Adrenal gland (tissue), 12 donors: ENCODE measurements around the gene CHMP2B. TPM values are rescaled to one million over a fixed set of nuclear protein-coding genes. Genes with fewer than 3 reads are reported as not detected.

Source experiments
- DNase-seq, 7 donors: peaks; one replicate each; pipeline ENCODE4 v3.0.0-alpha.2; 2019 to 2020
- H3K27ac ChIP-seq, 5 donors: fragments of 200-600 bp; sonication (generic) in 4 of 5; 1 replicate in 3 of 5; 2 replicates in 2 of 5; pipeline versions ENCODE4 v1.5.1 to v1.8.0; 2016 to 2020; ENCODE audit warnings: mild to moderate bottlenecking in 1 of 5
- H3K27me3 ChIP-seq: fragments of 200-600 bp; 2 replicates; pipeline ENCODE4 v1.8.0; 2021
- H3K36me3 ChIP-seq, 2 donors: fragments of 200-600 bp; replicated peaks in 1 of 2; 1 replicate in 1 of 2; 2 replicates in 1 of 2; pipeline versions ENCODE4 v1.5.1 to v1.8.0; 2018 to 2022
- H3K4me1 ChIP-seq, 2 donors: fragments of 200-600 bp; replicated peaks in 1 of 2; 1 replicate in 1 of 2; 2 replicates in 1 of 2; pipeline versions ENCODE4 v1.5.1 to v1.8.0; 2018 to 2021
- H3K4me3 ChIP-seq, 4 donors: fragments of 200-600 bp; sonication (generic) in 3 of 4; one replicate each; pipeline ENCODE4 v1.5.1; 2016 to 2018
- H3K9me3 ChIP-seq, 3 donors: fragments of 200-600 bp; sonication (generic) in 1 of 3; replicated peaks in 1 of 3; 1 replicate in 2 of 3; 2 replicates in 1 of 3; pipeline versions ENCODE4 v1.5.1 to v1.8.0; 2016 to 2021
- POLR2A ChIP-seq, 2 donors: fragments of 450-650 bp; IDR thresholded peaks; one replicate each; pipeline ENCODE4 v1.6.1; 2017; ENCODE audit warnings: antibody characterized with exemption in 2 of 2, mild to moderate bottlenecking in 2 of 2, moderate library complexity in 1 of 2
- WGBS, 4 donors: extraction: QIAGEN DNeasy Blood & Tissue Kit in 2 of 4; methylation state at CpG; one replicate each; pipeline versions ENCODE4 v1.1.5 to v1.1.7; 2013 to 2017; 5-methylcytosine and 5-hydroxymethylcytosine counted together
- intact Hi-C, 2 donors: fragments of 100-400 bp; cut with DNase I; formaldehyde crosslinking; loops; one replicate each; pipeline versions ENCODE4 v1.14.1 to v1.15.0; 2022 to 2023
- polyA plus RNA-seq, 3 donors: library from polyadenylated mRNA; stranded (reverse); fragments of 200-250 nt in 2 of 3; fragments of 350-450 nt in 1 of 3; fragmentation: Illumina TruSeq in 1 of 3; extraction: RNeasy Lipid Tissue Mini Kit (QIAGEN cat#74804) in 1 of 3; gene quantifications; one replicate each; pipeline ENCODE4 v1.2.3, GENCODE V29; 2013 to 2014
- total RNA-seq, 9 donors: library from RNA; depleted of rRNA in 4 of 9; stranded (reverse); fragments of >200 nt in 4 of 9; fragments of 120-200 nt in 1 of 9; fragmentation: NEBNext Ultra II Directional in 1 of 9; extraction: Animal tissue kit (Norgen Biotek cat#: 25700) in 1 of 9; gene quantifications; one replicate each; pipeline versions ENCODE4 v1.1.0 to v1.2.4, GENCODE V29; 2013 to 2023
- TF ChIP-seq, protein P1 (sequence below), 6 experiments: fragments of 450-650 bp in 4 of 6; fragments of 200-600 bp in 2 of 6; sonication (generic) in 1 of 6; IDR thresholded peaks; 1 replicate in 5 of 6; 2 replicates in 1 of 6; pipeline versions ENCODE4 v1.5.1 to v1.8.0; 2016 to 2021; ENCODE audit warnings: antibody characterized with exemption in 6 of 6, mild to moderate bottlenecking in 2 of 6, moderate library complexity in 1 of 6
- donor health status: healthy with polysubstance abuse.
- donor health status: Bipolar disorder and iron deficiency.
- donor health status: DM: yes; HTN: yes; CAD: no.
- donor health status: DM: no; HTN: no; CAD: no.
- donor health status: DM: no; HTN: no; CAD: no.
- donor health status: DM: yes; HTN: yes; CAD: no.

Gene CHMP2B
- total and polyA plus RNA-seq, 12 donors: 10.0 to 50.3 (median 28.4) TPM

DNA sequence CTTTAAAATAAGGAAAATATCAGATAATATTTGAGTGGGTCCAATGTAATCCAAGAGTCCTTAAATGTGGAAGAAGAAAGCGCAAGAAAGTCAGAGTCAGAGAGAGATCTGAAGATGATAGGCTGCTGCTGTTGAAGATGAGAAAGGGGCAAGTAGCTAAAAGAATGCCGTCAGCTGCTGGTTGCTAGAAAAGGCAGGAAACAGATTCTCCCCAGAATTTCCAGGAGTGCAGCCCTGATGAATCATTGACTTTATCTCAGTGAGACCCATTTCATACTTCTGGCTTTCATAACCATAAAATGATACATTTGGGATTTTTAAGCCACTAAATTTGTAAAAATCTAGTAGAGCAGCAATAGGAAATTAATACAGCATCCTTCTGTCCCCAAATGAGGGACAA is 7.5 kb upstream of the CHMP2B start:
- Histone ChIP-seq H3K27me3 (no peaks in the 10 kb centered on the region), H3K4me1 (no peaks in the 10 kb centered on the region), H3K27ac (no peak overlapping the region), H3K9me3 (no peaks in the 10 kb centered on the region), H3K36me3 (no peaks in the 10 kb centered on the region), H3K4me3 (no peak overlapping the region)
- WGBS, 4 donors: 82 to 89% (median 84%) methylated on average over 2 of the region's 2 CpGs
- no peak for DNase-seq
- TF ChIP-seq POLR2A (IDR thresholded peaks at IDR 0.05): no peak
- TF ChIP-seq, protein P1, sequence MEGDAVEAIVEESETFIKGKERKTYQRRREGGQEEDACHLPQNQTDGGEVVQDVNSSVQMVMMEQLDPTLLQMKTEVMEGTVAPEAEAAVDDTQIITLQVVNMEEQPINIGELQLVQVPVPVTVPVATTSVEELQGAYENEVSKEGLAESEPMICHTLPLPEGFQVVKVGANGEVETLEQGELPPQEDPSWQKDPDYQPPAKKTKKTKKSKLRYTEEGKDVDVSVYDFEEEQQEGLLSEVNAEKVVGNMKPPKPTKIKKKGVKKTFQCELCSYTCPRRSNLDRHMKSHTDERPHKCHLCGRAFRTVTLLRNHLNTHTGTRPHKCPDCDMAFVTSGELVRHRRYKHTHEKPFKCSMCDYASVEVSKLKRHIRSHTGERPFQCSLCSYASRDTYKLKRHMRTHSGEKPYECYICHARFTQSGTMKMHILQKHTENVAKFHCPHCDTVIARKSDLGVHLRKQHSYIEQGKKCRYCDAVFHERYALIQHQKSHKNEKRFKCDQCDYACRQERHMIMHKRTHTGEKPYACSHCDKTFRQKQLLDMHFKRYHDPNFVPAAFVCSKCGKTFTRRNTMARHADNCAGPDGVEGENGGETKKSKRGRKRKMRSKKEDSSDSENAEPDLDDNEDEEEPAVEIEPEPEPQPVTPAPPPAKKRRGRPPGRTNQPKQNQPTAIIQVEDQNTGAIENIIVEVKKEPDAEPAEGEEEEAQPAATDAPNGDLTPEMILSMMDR (IDR thresholded peaks at IDR 0.05): no peak
- intact Hi-C loops: no loop called here

DNA sequence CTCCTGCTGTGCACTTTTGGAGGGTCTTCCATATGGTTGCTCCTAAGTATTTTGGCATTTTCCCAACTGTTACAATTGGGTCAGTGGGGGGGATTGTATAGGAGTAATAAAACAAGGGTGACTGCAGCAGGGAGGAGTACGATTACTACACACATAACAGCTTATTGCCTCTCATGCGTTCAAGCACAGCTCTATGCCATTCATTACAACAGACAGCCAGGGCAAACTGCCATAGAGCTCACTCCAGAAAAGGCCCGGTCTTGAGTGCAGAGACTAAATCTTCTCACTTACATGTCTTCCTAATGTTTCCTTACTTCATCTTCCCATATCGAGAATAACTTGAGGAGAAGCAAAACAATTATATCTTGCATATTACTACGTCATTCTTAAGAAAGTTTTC is 1.4 kb upstream of the CHMP2B start:
- Histone ChIP-seq H3K4me1 (peaks cover 11 to 17% of the 10 kb centered on the region in 2 donors), H3K27me3 (no peaks in the 10 kb centered on the region), H3K27ac (no peak overlapping the region), H3K4me3 (no peak overlapping the region), H3K36me3 (no peaks in the 10 kb centered on the region), H3K9me3 (no peaks in the 10 kb centered on the region)
- 41 to 62% (median 52%) methylated on average over 5 of the region's 5 CpGs for WGBS, 4 donors
- peak; percentile 21 to 62 (median 32) for DNase-seq
- TF ChIP-seq, protein P1 (IDR thresholded peaks at IDR 0.05): no peak
- no peak for TF ChIP-seq POLR2A (IDR thresholded peaks at IDR 0.05)
- intact Hi-C loops: no loop called here

DNA sequence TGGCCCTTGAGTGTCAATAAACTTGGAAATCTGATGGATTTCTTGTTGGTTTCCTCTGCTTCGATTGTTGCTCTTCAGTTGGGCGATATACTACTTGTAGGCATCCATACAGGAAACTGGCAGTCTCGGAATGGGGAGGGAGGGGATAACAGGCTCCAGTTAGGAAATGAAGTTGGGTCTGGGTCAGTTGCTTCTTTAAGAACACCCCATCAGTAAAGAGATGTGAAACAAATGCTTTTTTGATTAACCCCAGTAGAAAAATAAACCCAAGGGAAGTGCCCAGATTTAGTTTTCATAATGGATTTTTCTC is 681 bp downstream of the CHMP2B start:
- 0 to 2% (median 1%) methylated on average over 3 of the region's 3 CpGs for WGBS, 4 donors
- no peaks in the 10 kb centered on the region for H3K27me3 ChIP-seq
- DNase-seq: no peak
- H3K9me3 ChIP-seq: no peaks in the 10 kb centered on the region
- TF ChIP-seq, protein P1 (IDR thresholded peaks at IDR 0.05): no peak
- TF ChIP-seq POLR2A (IDR thresholded peaks at IDR 0.05): no peak
- intact Hi-C loops: no loop called here
- peaks cover 11 to 17% of the 10 kb centered on the region in 2 donors for H3K4me1 ChIP-seq
- no peaks in the 10 kb centered on the region for H3K36me3 ChIP-seq
- H3K27ac ChIP-seq: peak overlapping the region in 4 of 5 donors; percentile 84 to 95 (median 94)
- peak overlapping the region; percentile 43 to 97 (median 92) for H3K4me3 ChIP-seq

DNA sequence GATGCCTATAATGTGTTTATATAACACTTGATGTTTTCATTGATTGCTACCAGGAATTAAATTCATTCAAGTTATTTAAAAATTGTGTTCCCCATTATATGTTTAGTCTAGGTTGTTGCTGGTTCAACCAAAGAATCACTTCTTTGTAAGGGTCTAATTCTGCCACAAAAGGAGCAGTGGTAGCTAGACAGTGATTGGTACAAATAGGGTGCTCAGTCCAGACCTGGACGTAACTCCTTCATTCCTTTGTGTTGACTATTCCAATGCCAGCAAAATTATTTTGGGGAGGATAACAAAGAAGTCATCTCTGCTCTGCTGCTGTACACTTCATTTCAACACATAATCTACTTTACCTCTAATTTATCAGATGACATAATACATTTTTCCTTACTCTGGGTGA is 1.2 kb downstream of the CHMP2B start:
- DNase-seq: no peak
- Histone ChIP-seq H3K27me3 (no peaks in the 10 kb centered on the region), H3K4me3 (peak overlapping the region in 1 of 4 donors; percentile 91), H3K4me1 (peaks cover 11 to 17% of the 10 kb centered on the region in 2 donors), H3K36me3 (no peaks in the 10 kb centered on the region), H3K27ac (no peak overlapping the region), H3K9me3 (no peaks in the 10 kb centered on the region)
- 13 to 32% (median 19%) methylated on average over 1 of the region's 1 CpG for WGBS, 4 donors
- intact Hi-C loops: no loop called here
- TF ChIP-seq, protein P1 (IDR thresholded peaks at IDR 0.05): no peak
- no peak for TF ChIP-seq POLR2A (IDR thresholded peaks at IDR 0.05)
